GM23338 (cell line): ENCODE results near the gene TMEM123.
"Not testable (repeated sequence)": the region's sequence is repeated elsewhere in the genome, so short reads cannot be mapped to it uniquely, and the experiment has no call there.

Experiments used
- CREB1 ChIP-seq: fragments of 250-450 bp; sonication (Bioruptor Pico); IDR thresholded peaks from 2 replicates; pipeline ENCODE4 v1.5.0; 2020; ENCODE audit warnings: low read depth, mild to moderate bottlenecking, moderate library complexity
- CTCF ChIP-seq, 2 experiments: fragments of 200-600 bp in 1 of 2; sonication (generic) in 1 of 2; conservative IDR thresholded peaks; 2 replicates each; pipeline versions ENCODE4 v1.5.1 to v1.6.1; 2016 to 2017; ENCODE audit warnings: antibody characterized with exemption in 2 of 2, low read depth in 2 of 2, mild to moderate bottlenecking in 2 of 2, moderate library complexity in 1 of 2
- EZH2 ChIP-seq: fragments of 200-600 bp; sonication (generic); IDR thresholded peaks from one replicate; pipeline ENCODE4 v1.8.0; 2017; ENCODE audit warnings: antibody characterized with exemption, mild to moderate bottlenecking, low read depth; ENCODE audit not compliant: unreplicated experiment
- EZH2phosphoT487 ChIP-seq: fragments of 200-600 bp; sonication (generic); IDR thresholded peaks from one replicate; pipeline ENCODE4 v1.8.1; 2018; ENCODE audit warnings: antibody characterized with exemption; ENCODE audit not compliant: unreplicated experiment
- POLR2AphosphoS5 ChIP-seq: IDR thresholded peaks from 2 replicates; pipeline ENCODE4 v1.6.1; 2016; ENCODE audit warnings: antibody characterized with exemption, low read depth
- REST ChIP-seq: IDR thresholded peaks from one replicate; pipeline ENCODE4 v1.6.1; 2018; ENCODE audit warnings: antibody characterized with exemption; ENCODE audit not compliant: unreplicated experiment

- TF ChIP-seq CTCF (conservative IDR thresholded peaks at IDR 0.05; ENCODE audit: low read depth in 2 of 2); EZH2; EZH2phosphoT487; POLR2AphosphoS5; CREB1 (CRISPR knock-in tag); REST: not testable (repeated sequence)
These were observed 8.4 kb downstream of the TMEM123 start for GRCh38 chr11:102444142-102444541.
